CD14-positive monocyte (primary cell): ENCODE measurements around the gene RPS6KB2. TPM values are rescaled to one million over a fixed set of nuclear protein-coding genes. Genes with fewer than 3 reads are reported as not detected.

Experiments used
- DNase-seq, 3 donors: peaks; one replicate each; pipeline ENCODE4 v3.0.0-alpha.2; 2011 to 2022
- H2AFZ ChIP-seq: 2 replicates; pipeline ENCODE4 v1.6.0; 2012; ENCODE audit warnings: mild to moderate bottlenecking, low read depth, low read length, inconsistent platforms; ENCODE audit not compliant: insufficient read depth, poor library complexity, severe bottlenecking
- H3K27ac ChIP-seq, 2 donors: 1 replicate in 1 of 2; 2 replicates in 1 of 2; pipeline ENCODE4 v1.5.1; 2012 to 2013; ENCODE audit warnings: low read length in 2 of 2, control low read depth in 1 of 2, inconsistent platforms in 1 of 2, low read depth in 1 of 2, mild to moderate bottlenecking in 1 of 2
- H3K27me3 ChIP-seq, 2 donors: one replicate each; pipeline versions ENCODE4 v1.6.0 to v1.6.1; 2011 to 2013; ENCODE audit warnings: low read length in 2 of 2; ENCODE audit not compliant: control insufficient read depth in 2 of 2, insufficient read depth in 2 of 2
- H3K36me3 ChIP-seq, 2 donors: replicated peaks in 1 of 2; 1 replicate in 1 of 2; 2 replicates in 1 of 2; pipeline versions ENCODE4 v1.5.1 to v1.6.1; 2012 to 2013; ENCODE audit warnings: low read length in 2 of 2, control low read depth in 1 of 2, inconsistent platforms in 1 of 2, mild to moderate bottlenecking in 1 of 2; ENCODE audit not compliant: insufficient read depth in 2 of 2, control insufficient read depth in 1 of 2
- H3K4me1 ChIP-seq, 2 donors: 1 replicate in 1 of 2; 2 replicates in 1 of 2; pipeline versions ENCODE4 v1.5.1 to v1.6.1; 2012 to 2013; ENCODE audit warnings: low read length in 2 of 2, control low read depth in 1 of 2, inconsistent platforms in 1 of 2, mild to moderate bottlenecking in 1 of 2, moderate library complexity in 1 of 2; ENCODE audit not compliant: insufficient read depth in 2 of 2, control insufficient read depth in 1 of 2
- H3K4me2 ChIP-seq: replicated peaks from 2 replicates; pipeline ENCODE3; 2012; ENCODE audit warnings: low read length, moderate library complexity, mild to moderate bottlenecking; ENCODE audit not compliant: poor library complexity, severe bottlenecking; ENCODE audit errors: extremely low read depth
- H3K4me3 ChIP-seq, 3 experiments: fragments of 200-600 bp in 1 of 3; sonication (generic) in 1 of 3; replicated peaks in 1 of 3; 1 replicate in 2 of 3; 2 replicates in 1 of 3; pipeline ENCODE4 v1.5.1; 2011 to 2013; ENCODE audit warnings: low read length in 3 of 3, mild to moderate bottlenecking in 3 of 3, control low read depth in 2 of 3, low read depth in 2 of 3, inconsistent platforms in 1 of 3, moderate library complexity in 1 of 3
- H3K79me2 ChIP-seq: 2 replicates; pipeline ENCODE4 v1.6.0; 2012; ENCODE audit warnings: mild to moderate bottlenecking, control low read depth, inconsistent platforms, low read length, moderate library complexity; ENCODE audit not compliant: insufficient read depth
- H3K9ac ChIP-seq: 2 replicates; pipeline ENCODE4 v1.6.0; 2017; ENCODE audit warnings: low read length, mild to moderate bottlenecking; ENCODE audit not compliant: insufficient read depth, poor library complexity, severe bottlenecking
- H3K9me3 ChIP-seq, 2 donors: replicated peaks in 1 of 2; 1 replicate in 1 of 2; 2 replicates in 1 of 2; pipeline versions ENCODE4 v1.5.1 to v1.6.1; 2012 to 2013; ENCODE audit warnings: low read length in 2 of 2, control low read depth in 1 of 2; ENCODE audit not compliant: control insufficient read depth in 1 of 2, insufficient read depth in 1 of 2
- H4K20me1 ChIP-seq: 2 replicates; pipeline ENCODE4 v1.6.0; 2012; ENCODE audit warnings: mild to moderate bottlenecking, low read length, control low read depth, moderate library complexity; ENCODE audit not compliant: insufficient read depth
- H3K27ac Mint-ChIP-seq, 7 donors: one replicate each; pipeline ENCODE4 v1.8.0; 2020; ENCODE audit warnings: mild to moderate bottlenecking in 7 of 7, mixed read lengths in 7 of 7, moderate library complexity in 6 of 7, inconsistent platforms in 2 of 7
- H3K27me3 Mint-ChIP-seq, 3 donors: one replicate each; pipeline ENCODE4 v1.8.0; 2021 to 2022; ENCODE audit warnings: low read depth in 3 of 3, mild to moderate bottlenecking in 3 of 3, mixed read lengths in 3 of 3, moderate library complexity in 3 of 3, inconsistent platforms in 1 of 3
- H3K36me3 Mint-ChIP-seq, 2 donors: one replicate each; pipeline ENCODE4 v1.8.0; 2020; ENCODE audit warnings: mixed read lengths in 2 of 2, inconsistent platforms in 1 of 2, mild to moderate bottlenecking in 1 of 2
- H3K4me1 Mint-ChIP-seq: one replicate; pipeline ENCODE4 v1.8.0; 2020; ENCODE audit warnings: mild to moderate bottlenecking, mixed read lengths
- H3K4me3 Mint-ChIP-seq, 2 donors: one replicate each; pipeline ENCODE4 v1.8.0; 2020; ENCODE audit warnings: mild to moderate bottlenecking in 2 of 2, mixed read lengths in 2 of 2, moderate library complexity in 1 of 2
- H3K9me3 Mint-ChIP-seq, 7 donors: one replicate each; pipeline ENCODE4 v1.8.0; 2020 to 2022; ENCODE audit warnings: mixed read lengths in 7 of 7, mild to moderate bottlenecking in 6 of 7, moderate library complexity in 6 of 7, inconsistent platforms in 2 of 7
- WGBS: methylation state at CpG from one replicate; pipeline ENCODE4 v1.1.5; 2013; ENCODE audit warnings: missing lambda C conversion rate; ENCODE audit not compliant: insufficient coverage; 5-methylcytosine and 5-hydroxymethylcytosine counted together
- intact Hi-C, 2 donors: fragments of 100-400 bp; cut with micrococcal nuclease; formaldehyde crosslinking; loops; one replicate each; pipeline versions ENCODE4 v1.15.0 to v1.15.1; 2023
- polyA plus RNA-seq, 3 donors: library from polyadenylated mRNA; depleted of rRNA in 1 of 3; unstranded in 2 of 3; stranded (reverse) in 1 of 3; fragments of 300-500 nt in 2 of 3; fragments of >200 nt in 1 of 3; fragmentation: Illumina TruSeq in 2 of 3; gene quantifications; 1 replicate in 2 of 3; 2 replicates in 1 of 3; pipeline ENCODE4 v1.2.3, GENCODE V29; 2012 to 2021
- TF ChIP-seq, protein P1 (sequence below): fragments of 200-600 bp; IDR thresholded peaks from one replicate; pipeline ENCODE4 v1.8.0; 2022; ENCODE audit warnings: antibody characterized with exemption, mild to moderate bottlenecking

RPS6KB2 gene
- polyA plus RNA-seq, 3 donors, result 51.6 to 101 (median 53.8) TPM

DNA sequence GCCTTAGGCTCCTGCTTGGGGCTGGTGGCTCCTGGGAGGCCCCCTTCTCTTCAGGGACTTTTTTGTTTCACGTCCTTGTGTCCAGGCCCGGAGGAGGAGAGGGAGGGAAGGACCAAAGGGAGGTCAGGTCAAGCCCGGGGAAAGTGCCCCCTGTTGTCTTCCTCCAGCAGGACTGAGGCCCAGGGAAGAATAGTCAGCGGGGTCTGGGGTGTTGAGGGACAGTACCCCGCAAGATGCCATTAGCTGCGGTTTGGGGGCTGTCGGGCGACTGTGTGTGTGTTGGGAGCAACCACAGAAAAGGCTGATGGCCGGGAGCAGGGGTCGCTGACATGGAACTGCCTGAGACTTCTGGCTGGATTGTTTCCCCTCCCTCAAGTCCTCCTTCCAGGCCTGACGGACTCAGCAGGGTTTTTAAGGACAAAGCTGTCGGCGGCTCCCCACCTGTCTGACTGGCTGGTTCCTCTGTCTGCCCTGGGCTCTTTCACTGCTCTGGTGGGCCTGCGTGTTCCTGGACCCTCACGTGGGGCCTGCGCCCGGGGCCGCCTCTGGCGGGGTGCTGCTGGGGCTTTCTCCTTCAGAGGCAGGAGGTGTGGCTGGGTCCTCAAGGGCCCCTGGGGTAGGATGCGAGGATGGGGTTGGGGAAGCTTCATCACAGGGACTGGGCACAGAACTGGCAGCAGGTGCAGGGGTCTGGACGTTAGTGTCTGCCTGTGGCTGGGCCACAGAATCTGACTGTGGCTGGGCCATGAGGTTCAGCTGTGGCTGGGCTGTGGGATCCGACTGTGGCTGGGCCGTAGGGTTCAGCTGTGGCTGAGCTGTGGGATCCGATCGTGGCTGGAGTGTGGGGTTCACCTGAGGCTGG, 22.7 kb downstream of the RPS6KB2 start:
- Histone ChIP-seq H3K4me1 (peaks cover 25 to 41% of the 10 kb centered on the region in 2 donors), H3K27ac (no peak overlapping the region), H3K4me2 (no peak overlapping the region), H3K4me3 (no peak overlapping the region), H4K20me1 (no peaks in the 10 kb centered on the region), H3K9ac (no peak overlapping the region), H3K79me2 (no peaks in the 10 kb centered on the region), H3K27me3 (no peaks in the 10 kb centered on the region), H3K9me3 (no peaks in the 10 kb centered on the region), H3K36me3 (no peaks in the 10 kb centered on the region), H2AFZ (no peak overlapping the region)
- WGBS, result 89% methylated on average over 19 of the region's 25 CpGs
- TF ChIP-seq, protein P1, sequence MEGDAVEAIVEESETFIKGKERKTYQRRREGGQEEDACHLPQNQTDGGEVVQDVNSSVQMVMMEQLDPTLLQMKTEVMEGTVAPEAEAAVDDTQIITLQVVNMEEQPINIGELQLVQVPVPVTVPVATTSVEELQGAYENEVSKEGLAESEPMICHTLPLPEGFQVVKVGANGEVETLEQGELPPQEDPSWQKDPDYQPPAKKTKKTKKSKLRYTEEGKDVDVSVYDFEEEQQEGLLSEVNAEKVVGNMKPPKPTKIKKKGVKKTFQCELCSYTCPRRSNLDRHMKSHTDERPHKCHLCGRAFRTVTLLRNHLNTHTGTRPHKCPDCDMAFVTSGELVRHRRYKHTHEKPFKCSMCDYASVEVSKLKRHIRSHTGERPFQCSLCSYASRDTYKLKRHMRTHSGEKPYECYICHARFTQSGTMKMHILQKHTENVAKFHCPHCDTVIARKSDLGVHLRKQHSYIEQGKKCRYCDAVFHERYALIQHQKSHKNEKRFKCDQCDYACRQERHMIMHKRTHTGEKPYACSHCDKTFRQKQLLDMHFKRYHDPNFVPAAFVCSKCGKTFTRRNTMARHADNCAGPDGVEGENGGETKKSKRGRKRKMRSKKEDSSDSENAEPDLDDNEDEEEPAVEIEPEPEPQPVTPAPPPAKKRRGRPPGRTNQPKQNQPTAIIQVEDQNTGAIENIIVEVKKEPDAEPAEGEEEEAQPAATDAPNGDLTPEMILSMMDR, result no peak
- H3K9me3 Mint-ChIP-seq, result no peaks in the 10 kb centered on the region
- intact Hi-C loops, result no loop called here
- peaks cover 23% of the 10 kb centered on the region for H3K4me1 Mint-ChIP-seq
- peak overlapping the region in 1 of 7 donors; percentile 63 for H3K27ac Mint-ChIP-seq
- DNase-seq, result no peak
- H3K27me3 Mint-ChIP-seq, result peaks cover 0 to 2% (median 2%) of the 10 kb centered on the region in 3 donors
- no peak overlapping the region for H3K4me3 Mint-ChIP-seq
- no peaks in the 10 kb centered on the region for H3K36me3 Mint-ChIP-seq

DNA sequence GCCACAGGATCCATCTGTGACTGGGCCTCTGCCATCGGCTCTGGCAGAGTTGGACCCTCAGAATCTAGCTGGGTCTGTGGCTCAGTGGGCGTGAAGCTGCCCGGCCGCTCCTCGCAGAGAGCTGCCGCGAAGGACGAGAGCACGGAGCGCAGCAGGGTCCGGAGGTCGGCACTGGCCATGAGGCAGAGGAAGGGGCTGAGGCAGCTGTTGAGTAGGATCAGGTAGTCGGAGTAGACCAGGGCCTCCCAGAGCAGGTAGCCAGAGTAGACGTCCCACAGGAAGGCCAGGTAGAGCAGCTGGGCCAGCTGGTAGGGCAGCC, 23.3 kb downstream of the RPS6KB2 start:
- H3K9ac ChIP-seq, result no peak overlapping the region
- Mint-ChIP-seq H3K27ac (no peak overlapping the region), H3K4me3 (no peak overlapping the region), H3K4me1 (peaks cover 23% of the 10 kb centered on the region), H3K9me3 (no peaks in the 10 kb centered on the region), H3K27me3 (peaks cover 0 to 2% (median under 1%) of the 10 kb centered on the region in 3 donors), H3K36me3 (no peaks in the 10 kb centered on the region)
- H3K9me3 ChIP-seq, result no peaks in the 10 kb centered on the region
- no peak overlapping the region for H2AFZ ChIP-seq
- H3K27me3 ChIP-seq, result no peaks in the 10 kb centered on the region
- no peak overlapping the region for H3K4me2 ChIP-seq
- H3K4me3 ChIP-seq, result no peak overlapping the region
- no peak overlapping the region for H3K27ac ChIP-seq
- intact Hi-C loops, result no loop called here
- WGBS, result 96% methylated on average over 14 of the region's 14 CpGs
- no peaks in the 10 kb centered on the region for H3K79me2 ChIP-seq
- H4K20me1 ChIP-seq, result no peaks in the 10 kb centered on the region
- TF ChIP-seq, protein P1, result no peak
- H3K36me3 ChIP-seq, result no peaks in the 10 kb centered on the region
- no peak for DNase-seq
- H3K4me1 ChIP-seq, result peaks cover 25 to 41% of the 10 kb centered on the region in 2 donors
